Breast epithelium (tissue), 3 donors: ENCODE measurements around the gene UBE4B.

ENCODE experiments used
- CTCF ChIP-seq, 3 donors: fragments of 450-650 bp; IDR thresholded peaks; one replicate each; pipeline ENCODE4 v1.5.1; 2016 to 2017; ENCODE audit warnings: antibody characterized with exemption in 3 of 3, mild to moderate bottlenecking in 3 of 3, moderate library complexity in 3 of 3
- POLR2AphosphoS5 ChIP-seq, 3 donors: sonication (generic); formaldehyde crosslinking; IDR thresholded peaks; one replicate each; pipeline ENCODE4 v1.6.1; 2017; ENCODE audit warnings: antibody characterized with exemption in 3 of 3

- no peak for TF ChIP-seq CTCF (IDR thresholded peaks at IDR 0.05)
- TF ChIP-seq POLR2AphosphoS5 (IDR thresholded peaks at IDR 0.05): no peak
Measured at GRCh38 chr1:10181154-10181553, 148.4 kb downstream of the UBE4B start.
